ENCODE results near the gene ZMAT3. TPM values are rescaled to one million over a fixed set of nuclear protein-coding genes. Genes with fewer than 3 reads are reported as not detected.

Gene ZMAT3
- total RNA-seq, 1 donor from 2014 or later, result 49.3 TPM

DNA sequence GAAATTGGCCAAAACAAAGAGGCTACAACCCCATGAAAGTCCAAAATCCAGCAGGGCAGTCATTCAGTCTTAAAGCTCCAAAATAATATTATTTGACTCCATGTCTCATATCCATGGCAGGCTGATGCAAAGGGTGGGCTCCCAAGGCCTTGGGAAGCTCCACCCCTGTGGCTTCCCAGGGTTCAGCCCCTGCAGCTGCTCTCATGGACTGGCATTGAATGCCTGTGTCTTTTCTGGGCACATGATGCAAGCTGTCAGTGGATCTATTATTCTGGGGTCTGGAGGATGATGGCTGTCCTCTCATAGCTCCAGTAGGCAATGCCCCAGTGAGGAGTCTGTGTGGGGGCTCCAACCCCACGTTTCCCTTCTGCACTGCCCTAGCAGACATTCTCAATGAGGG, 81.8 kb downstream of the ZMAT3 start:
- Histone ChIP-seq H3K27me3 (ENCODE audit: control insufficient read depth, insufficient read depth, low read length) (no peaks in the 10 kb centered on the region), H3K36me3 (ENCODE audit: control insufficient read depth, insufficient read depth, low read length) (no peaks in the 10 kb centered on the region), H3K4me3 (ENCODE audit: low read depth, low read length) (no peak overlapping the region)
- no peak for DNase-seq (ENCODE audit: low read depth)
- TF ChIP-seq CTCF (IDR thresholded peaks at IDR 0.05; ENCODE audit: insufficient read depth, low read length, poor library complexity, severe bottlenecking), result no peak

- Histone ChIP-seq H3K36me3 (ENCODE audit: control insufficient read depth, insufficient read depth, low read length) (no peaks in the 10 kb centered on the region), H3K27me3 (ENCODE audit: control insufficient read depth, insufficient read depth, low read length) (no peaks in the 10 kb centered on the region), H3K4me3 (ENCODE audit: low read depth, low read length) (no peak overlapping the region)
- no peak for DNase-seq (ENCODE audit: low read depth)
- TF ChIP-seq CTCF (IDR thresholded peaks at IDR 0.05; ENCODE audit: insufficient read depth, low read length, poor library complexity, severe bottlenecking), result no peak
Measured at GRCh38 chr3:178987745-178988144, 83.9 kb downstream of the ZMAT3 start.

DNA sequence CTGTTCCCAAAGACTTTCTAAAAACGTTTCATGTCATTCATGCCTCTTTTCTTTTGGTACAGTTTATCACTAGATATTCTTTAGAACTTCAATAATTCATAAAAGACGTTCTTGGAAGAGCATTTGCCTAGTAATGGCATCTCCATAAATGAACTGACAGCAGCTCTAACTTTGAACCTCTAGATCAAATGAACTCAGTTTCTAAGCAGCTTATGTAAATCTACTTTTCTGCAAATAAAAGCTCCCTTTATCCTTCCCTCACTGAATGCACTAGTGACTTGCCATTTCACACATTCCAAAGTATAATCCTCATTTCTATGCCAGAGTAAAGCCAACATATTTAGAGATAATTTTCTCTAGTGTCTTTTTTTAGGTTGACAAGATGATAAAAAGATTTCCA, 85.2 kb downstream of the ZMAT3 start:
- no peaks in the 10 kb centered on the region for H3K27me3 ChIP-seq (ENCODE audit: control insufficient read depth, insufficient read depth, low read length)
- H3K4me3 ChIP-seq (ENCODE audit: low read depth, low read length), result no peak overlapping the region
- DNase-seq (ENCODE audit: low read depth), result no peak
- TF ChIP-seq CTCF (IDR thresholded peaks at IDR 0.05; ENCODE audit: insufficient read depth, low read length, poor library complexity, severe bottlenecking), result no peak
- no peaks in the 10 kb centered on the region for H3K36me3 ChIP-seq (ENCODE audit: control insufficient read depth, insufficient read depth, low read length)

- no peak for DNase-seq (ENCODE audit: low read depth)
- Histone ChIP-seq H3K36me3 (ENCODE audit: control insufficient read depth, insufficient read depth, low read length) (no peaks in the 10 kb centered on the region), H3K27me3 (ENCODE audit: control insufficient read depth, insufficient read depth, low read length) (no peaks in the 10 kb centered on the region), H3K4me3 (ENCODE audit: low read depth, low read length) (no peak overlapping the region)
- TF ChIP-seq CTCF (IDR thresholded peaks at IDR 0.05; ENCODE audit: insufficient read depth, low read length, poor library complexity, severe bottlenecking), result no peak
Measured at GRCh38 chr3:178982137-178982536, 89.5 kb downstream of the ZMAT3 start.

- H3K36me3 ChIP-seq (ENCODE audit: control insufficient read depth, insufficient read depth, low read length), result no peaks in the 10 kb centered on the region
- no peak for DNase-seq (ENCODE audit: low read depth)
- TF ChIP-seq CTCF (IDR thresholded peaks at IDR 0.05; ENCODE audit: insufficient read depth, low read length, poor library complexity, severe bottlenecking), result no peak
Measured at GRCh38 chr3:178975320-178975719, 96.3 kb downstream of the ZMAT3 start.

GRCh38 chr3:178971614-178972013, 100.0 kb downstream of the ZMAT3 start:
- Histone ChIP-seq H3K4me3 (ENCODE audit: low read depth, low read length) (no peak overlapping the region), H3K27me3 (ENCODE audit: control insufficient read depth, insufficient read depth, low read length) (no peaks in the 10 kb centered on the region), H3K36me3 (ENCODE audit: control insufficient read depth, insufficient read depth, low read length) (no peaks in the 10 kb centered on the region)
- TF ChIP-seq CTCF (IDR thresholded peaks at IDR 0.05; ENCODE audit: insufficient read depth, low read length, poor library complexity, severe bottlenecking), result no peak
- DNase-seq (ENCODE audit: low read depth), result peak; percentile 21

More at GRCh38 chr3:178975320-178975719, 96.3 kb downstream of the ZMAT3 start:
- Histone ChIP-seq H3K4me3 (ENCODE audit: low read depth, low read length) (no peak overlapping the region), H3K27me3 (ENCODE audit: control insufficient read depth, insufficient read depth, low read length) (no peaks in the 10 kb centered on the region)
